ENCODE measurements around the gene HM13. TPM values are rescaled to one million over a fixed set of nuclear protein-coding genes. Genes with fewer than 3 reads are reported as not detected.
"Not testable (repeated sequence)": the region's sequence is repeated elsewhere in the genome, so short reads cannot be mapped to it uniquely, and the experiment has no call there.

HM13 gene
- total RNA-seq, 1 experiment from 2014 or later, result 138 TPM

DNA sequence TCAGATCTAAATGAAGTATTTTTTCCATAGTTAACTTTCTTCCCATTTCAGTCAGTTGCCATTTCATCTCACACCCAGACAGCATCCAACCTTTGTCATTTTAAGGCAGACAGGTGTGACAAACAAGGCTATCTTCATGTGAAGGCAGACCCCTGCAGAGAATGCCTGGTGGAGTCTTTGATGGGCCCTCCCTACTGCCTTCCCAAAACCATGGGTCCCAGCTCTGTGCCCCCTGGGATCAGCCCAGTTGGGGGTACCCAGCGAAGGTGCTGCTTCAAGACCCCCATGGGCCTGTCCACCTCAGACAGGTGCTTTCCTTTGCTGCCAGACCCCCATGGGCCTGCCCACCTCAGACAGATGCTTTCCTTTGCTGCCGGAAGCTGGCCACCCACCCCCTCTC, 62.5 kb downstream of the HM13 start:
- DNase-seq (ENCODE audit: low spot score), result no peak
- in situ Hi-C loops (cut with HindIII; ENCODE audit: low sequenced_read_pairs), result no loop called here

DNA sequence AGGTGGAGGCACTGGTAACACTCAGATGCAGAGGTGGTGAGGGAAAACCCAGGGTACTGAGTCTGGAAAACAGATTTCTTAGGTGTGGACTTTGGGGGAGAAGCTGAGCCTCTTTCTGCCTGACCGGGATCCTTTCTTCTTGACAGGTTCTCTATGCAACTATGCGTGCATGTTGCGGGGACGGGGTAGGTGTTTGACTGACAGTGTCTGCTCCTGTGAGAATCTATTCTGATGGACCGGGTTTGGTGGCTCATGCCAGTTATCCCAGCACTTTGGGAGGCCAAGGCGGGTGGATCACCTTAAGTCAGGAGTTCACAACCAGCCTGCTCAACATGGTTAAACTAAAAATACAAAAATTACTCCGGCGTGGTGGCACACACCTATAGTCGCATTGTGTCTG, 63.0 kb downstream of the HM13 start:
- in situ Hi-C loops (cut with HindIII; ENCODE audit: low sequenced_read_pairs), result no loop called here
- DNase-seq (ENCODE audit: low spot score), result no peak

DNA sequence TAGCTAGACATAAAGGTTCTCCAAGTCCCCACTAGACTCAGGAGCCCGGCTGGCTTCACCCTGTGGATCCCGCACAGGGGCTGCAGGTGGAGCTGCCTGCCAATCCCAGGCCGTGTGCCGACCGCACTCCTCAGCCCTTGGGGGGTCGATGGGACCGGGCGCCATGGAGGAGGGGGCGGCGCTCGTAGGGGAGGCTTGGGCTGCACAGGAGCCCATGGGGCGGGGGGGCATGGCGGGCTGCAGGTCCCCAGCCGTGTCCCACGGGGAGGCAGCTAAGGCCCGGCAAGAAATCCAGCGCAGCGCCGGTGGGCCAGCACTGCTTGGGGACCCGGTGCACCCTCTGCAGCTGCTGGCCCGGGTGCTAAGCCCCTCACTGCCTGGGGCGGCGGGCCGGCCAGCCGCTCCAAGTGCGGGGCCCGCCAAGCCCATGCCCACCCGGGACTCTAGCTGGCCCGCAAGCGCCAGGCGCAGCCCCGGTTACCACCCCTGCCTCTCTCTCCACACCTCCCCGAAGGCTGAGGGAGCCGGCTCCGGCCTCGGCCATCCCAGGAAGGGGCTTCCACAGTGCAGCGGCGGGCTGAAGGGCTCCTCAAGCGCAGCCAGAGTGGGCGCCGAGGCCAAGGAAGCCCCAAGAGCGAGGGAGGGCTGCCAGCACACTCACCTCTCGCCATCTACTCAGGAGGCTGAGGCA, 64.4 kb downstream of the HM13 start:
- in situ Hi-C loops (cut with HindIII; ENCODE audit: low sequenced_read_pairs), result no loop called here
- no peak for DNase-seq (ENCODE audit: low spot score)

DNA sequence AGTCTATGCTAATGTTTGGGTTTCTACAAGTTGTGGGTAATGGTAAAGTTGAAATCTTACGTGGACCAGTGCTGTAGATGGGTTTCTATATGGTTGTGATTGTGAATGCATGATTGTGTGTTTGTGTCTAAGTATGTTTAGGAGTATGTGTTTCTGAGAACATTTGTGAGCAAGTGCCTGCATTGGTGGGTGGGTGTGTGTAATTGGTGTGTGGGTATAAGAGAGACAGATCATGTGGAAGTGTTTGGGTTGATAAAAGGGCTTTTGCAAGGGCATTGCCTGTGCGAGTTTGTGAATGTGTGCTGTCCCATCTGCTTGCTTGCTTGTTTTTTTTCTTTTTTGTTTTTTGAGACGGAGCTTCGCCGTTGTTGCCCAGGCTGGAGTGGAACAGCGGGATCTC, 65.0 kb downstream of the HM13 start:
- DNase-seq (ENCODE audit: low spot score), result no peak

DNA sequence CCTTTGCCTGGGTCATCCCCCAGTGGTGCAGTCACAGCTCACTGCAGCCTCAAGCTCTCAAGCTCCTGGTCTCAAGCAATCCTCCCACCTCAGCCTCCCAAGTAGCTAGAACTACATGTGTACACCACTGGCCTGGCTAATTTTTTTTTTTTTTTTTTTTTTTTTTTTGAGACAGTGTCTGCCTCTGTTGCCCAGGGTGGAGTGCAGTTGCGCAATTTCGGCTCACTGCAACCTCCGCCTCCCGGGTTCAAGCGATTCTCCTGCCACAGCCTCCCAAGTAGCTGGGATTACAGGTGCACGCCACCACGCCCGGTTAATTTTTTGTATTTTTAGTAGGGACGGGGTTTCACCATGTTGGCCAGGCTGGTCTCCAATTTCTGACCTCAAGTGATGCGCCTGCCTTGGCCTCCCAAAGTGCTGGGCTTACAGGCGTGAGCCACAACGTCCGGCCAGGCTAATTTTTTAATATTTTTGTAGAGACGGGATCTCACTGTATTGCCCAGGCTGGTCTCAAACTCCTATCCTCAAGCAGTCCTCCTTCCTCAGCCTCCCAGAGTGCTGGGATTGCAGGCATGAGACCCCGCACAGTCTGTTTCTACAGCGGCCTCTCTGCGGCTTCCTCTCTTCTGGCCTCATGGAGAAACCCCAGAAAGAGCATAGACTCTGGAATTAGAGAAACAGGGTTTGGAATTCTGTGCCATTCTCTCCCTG, 65.9 kb downstream of the HM13 start:
- DNase-seq (ENCODE audit: low spot score), result not testable (repeated sequence)

More for the DNA sequence above, 65.0 kb downstream of the HM13 start:
- in situ Hi-C loops (cut with HindIII; ENCODE audit: low sequenced_read_pairs), result no loop called here

GRCh38 chr20:31580706-31581105, 66.5 kb downstream of the HM13 start:
- in situ Hi-C loops (cut with HindIII; ENCODE audit: low sequenced_read_pairs), result no loop called here
- DNase-seq (ENCODE audit: low spot score), result no peak

More for the DNA sequence above, 65.9 kb downstream of the HM13 start:
- in situ Hi-C loops (cut with HindIII; ENCODE audit: low sequenced_read_pairs), result not testable (repeated sequence)

DNA sequence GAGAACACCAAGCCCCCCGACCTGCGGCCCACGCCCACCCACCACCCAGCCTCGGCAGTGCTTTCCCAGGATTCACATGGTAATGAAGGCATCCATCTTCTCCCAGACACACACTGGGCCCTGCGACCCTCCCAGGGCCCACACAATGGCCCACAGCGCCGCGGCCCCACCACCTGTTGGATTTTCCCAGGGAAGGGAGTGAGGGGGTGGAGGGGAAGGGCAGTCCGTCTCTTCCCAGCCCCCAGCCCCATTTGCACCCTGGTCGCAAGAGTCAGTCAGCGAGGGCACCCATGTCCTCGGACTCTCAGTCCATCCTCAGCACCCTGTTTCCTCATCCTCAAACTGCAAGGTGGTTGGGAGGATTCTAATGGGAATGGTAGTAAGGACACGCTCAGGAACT, 67.1 kb downstream of the HM13 start:
- no peak for DNase-seq (ENCODE audit: low spot score)

GRCh38 chr20:31587545-31588389, 73.5 kb downstream of the HM13 start:
- in situ Hi-C loops (cut with HindIII; ENCODE audit: low sequenced_read_pairs), result no loop called here
- DNase-seq (ENCODE audit: low spot score), result no peak

More for the DNA sequence above, 67.1 kb downstream of the HM13 start:
- in situ Hi-C loops (cut with HindIII; ENCODE audit: low sequenced_read_pairs), result no loop called here

DNA sequence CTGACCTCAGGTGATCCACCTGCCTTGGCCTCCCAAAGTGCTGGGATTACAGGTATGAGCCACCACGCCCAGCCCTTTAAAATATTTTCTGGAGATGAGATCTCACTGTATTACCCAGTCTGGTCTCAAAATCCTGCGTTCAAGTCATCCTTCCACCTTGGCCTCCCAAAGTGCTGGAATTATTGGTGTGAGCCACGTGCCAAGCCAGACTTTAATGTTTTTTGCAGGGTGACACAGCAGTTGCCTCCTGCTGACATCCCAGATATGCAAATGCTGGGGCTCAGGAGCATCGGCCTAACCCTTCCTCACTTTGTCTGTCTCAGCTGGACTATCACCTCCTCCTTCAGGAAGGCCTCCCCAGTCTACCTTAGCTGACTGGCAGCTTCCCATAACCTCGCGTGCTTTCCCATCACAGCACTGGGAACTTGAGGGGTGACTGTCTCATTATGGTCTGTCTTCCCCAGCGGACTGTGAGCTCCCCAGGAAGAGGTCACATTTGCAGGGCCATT, 76.5 kb downstream of the HM13 start:
- no peak for DNase-seq (ENCODE audit: low spot score)
- in situ Hi-C loops (cut with HindIII; ENCODE audit: low sequenced_read_pairs), result no loop called here

DNA sequence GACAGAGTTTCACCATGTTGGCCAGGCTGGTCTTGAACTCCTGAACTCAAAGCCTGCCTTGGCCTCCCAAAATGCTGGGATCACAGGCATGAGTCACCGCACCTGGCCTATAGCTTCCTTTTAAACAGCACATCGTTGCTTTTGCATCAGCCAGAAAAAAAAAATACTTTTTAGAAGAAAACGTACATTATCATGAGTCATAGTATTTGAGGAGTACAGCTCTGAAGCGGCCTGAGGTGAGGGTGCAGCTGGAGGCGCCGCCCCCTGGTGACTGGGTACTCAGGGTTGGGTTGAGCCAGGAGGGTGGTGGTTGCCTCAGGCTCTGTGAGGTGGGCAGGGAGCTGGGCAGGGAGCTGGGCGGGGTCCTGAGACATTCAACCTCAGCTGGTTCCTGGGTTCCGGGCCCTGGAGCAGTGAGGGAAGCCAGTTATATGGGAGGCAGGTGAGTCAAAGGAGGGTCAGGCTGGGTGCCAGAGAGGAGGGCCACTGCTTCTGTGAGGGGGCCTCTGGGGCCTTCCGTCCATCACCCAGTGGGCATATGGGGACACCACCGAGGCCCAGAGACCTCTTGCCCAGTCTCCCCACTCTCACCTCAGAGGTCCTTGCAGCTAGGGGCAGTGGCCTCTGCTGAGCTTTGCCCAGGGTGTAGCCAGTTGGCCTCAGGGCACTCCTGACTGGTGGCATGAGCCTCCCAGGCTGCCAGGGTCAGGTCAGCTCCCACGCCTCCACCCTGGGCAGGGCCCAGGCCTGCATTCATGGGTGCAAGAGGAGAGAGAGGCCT, 79.2 kb downstream of the HM13 start:
- in situ Hi-C loops (cut with HindIII; ENCODE audit: low sequenced_read_pairs), result no loop called here
- DNase-seq (ENCODE audit: low spot score), result no peak

GRCh38 chr20:31594002-31594557, 79.8 kb downstream of the HM13 start:
- no peak for DNase-seq (ENCODE audit: low spot score)
- in situ Hi-C loops (cut with HindIII; ENCODE audit: low sequenced_read_pairs), result no loop called here

DNA sequence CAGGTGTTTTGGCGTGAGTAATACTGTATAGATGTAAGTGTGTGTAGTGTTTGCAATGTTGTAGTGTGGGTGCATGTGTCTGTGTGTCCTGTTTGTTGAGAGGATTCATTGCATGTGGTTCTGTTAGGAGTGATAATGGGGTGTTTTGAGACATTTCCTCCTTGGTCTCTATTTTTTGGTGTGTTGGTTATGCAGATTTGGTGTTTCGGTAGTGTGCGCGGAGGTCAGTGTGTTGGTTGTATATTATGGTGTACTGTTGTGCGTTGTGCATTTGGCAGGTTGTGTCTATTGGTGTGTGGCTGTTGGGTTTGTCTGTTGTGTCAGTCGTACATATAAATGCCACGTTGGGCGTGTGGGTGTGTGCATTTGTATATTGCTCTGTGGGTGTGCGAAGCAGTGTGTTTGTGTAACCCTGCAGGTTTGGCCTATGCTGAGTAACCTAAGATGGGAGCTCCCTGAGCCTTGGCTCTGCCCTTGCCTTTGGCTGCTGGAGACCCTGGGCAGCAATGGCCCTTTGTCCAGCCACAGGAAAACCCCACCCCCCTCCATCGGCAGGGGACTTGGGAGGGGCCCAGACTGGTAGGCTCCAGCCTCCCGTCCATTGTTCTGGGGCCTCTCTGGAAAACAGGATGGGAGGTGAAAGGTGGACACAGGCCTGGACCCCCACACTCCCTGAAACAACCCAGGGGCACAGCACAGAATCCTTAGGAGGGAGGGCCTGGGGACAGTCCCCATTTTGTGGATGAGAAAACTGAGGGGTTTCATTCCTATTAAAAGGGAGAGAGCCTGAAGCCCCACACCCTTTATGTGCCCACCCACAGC, 80.5 kb downstream of the HM13 start:
- DNase-seq (ENCODE audit: low spot score), result peak; percentile 57
- in situ Hi-C loops (cut with HindIII; ENCODE audit: low sequenced_read_pairs), result no loop called here

DNA sequence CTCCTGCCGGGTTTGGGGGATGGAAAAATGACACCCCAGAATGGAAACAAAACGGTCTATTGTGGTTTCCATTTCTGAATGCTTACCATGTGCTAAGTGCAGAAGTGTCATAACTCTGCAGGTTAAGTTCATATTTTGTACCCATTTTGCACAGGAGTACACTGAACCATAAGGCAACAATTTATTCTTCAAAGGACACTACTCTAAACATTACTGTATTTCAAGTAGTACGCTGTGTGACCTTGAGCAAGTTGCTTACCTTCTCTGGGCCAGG, 81.1 kb downstream of the HM13 start:
- in situ Hi-C loops (cut with HindIII; ENCODE audit: low sequenced_read_pairs), result no loop called here
- no peak for DNase-seq (ENCODE audit: low spot score)

DNA sequence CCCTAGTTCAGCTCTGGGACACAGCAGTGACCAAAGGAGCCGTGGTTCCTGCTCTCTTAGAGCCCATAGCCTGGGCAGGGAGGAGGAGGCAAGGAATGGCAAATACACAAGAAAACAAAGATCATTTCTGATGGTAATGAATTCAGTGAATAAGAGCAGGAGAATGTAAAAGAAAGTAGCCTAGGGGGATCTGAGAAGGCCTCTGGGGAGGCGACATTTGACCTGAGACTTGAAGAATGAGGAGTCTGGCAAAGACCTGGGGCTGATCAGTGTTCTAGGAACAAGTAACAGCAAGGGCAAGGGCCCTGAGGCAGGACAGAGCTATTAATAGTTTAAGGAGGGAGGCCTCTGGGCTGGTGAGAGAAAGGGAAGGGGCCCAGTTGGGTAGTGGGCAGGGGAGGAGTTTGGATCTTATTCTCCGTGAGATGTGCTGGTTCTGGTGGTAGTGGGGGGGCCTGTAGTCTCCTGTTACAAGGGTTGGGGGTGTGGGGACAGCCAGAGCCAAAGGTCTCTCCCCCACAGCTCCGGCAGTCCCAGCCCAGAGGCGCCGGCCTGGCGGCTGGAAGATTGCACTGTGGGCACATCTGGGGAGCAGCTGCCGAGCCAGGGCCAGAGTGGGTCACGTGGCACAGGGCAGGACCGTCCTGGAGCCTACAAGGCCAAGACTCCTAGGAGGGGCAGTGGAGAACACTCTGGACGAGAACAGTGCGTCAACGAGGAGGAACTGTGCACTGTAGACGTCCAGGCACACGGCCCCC, 81.6 kb downstream of the HM13 start:
- in situ Hi-C loops (cut with HindIII; ENCODE audit: low sequenced_read_pairs), result no loop called here
- peak; percentile 78 for DNase-seq (ENCODE audit: low spot score)

GRCh38 chr20:31596412-31596715, 82.1 kb downstream of the HM13 start:
- in situ Hi-C loops (cut with HindIII; ENCODE audit: low sequenced_read_pairs); DNase-seq (ENCODE audit: low spot score): not testable (repeated sequence)

- peak; percentile 26 for DNase-seq (ENCODE audit: low spot score)
- in situ Hi-C loops (cut with HindIII; ENCODE audit: low sequenced_read_pairs), result no loop called here
Observed at GRCh38 chr20:31596831-31597480, 82.7 kb downstream of the HM13 start.

DNA sequence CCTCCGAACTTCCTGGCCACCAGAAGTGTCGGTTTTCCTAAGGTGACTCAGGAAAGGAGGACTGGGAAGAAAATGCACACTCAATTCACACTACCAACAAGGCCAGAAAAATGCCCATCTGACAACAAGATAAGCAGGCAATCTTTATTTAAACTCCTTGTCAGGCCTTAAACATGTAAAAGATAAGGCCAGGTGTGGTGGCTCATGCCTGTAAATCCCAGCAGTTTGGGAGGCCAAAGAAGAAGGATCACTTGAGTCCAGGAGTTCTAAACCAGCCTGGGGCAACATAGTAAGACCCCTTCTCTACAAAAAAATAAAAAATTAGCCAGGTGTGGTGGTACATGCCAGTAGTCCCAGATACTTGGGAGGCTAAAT, 83.2 kb downstream of the HM13 start:
- DNase-seq (ENCODE audit: low spot score), result no peak
- in situ Hi-C loops (cut with HindIII; ENCODE audit: low sequenced_read_pairs), result no loop called here

Data from G401 (cell line).